HepG2 (cell line): Measurements from ENCODE around the gene AP3D1. TPM values are rescaled to one million over a fixed set of nuclear protein-coding genes. Genes with fewer than 3 reads are reported as not detected.

Experiments used
- CREB1 ChIP-seq, 2 experiments: fragments of 450-650 bp in 1 of 2; IDR thresholded peaks; 2 replicates each; pipeline ENCODE4 v1.6.1; 2016 to 2017; ENCODE audit warnings: control low read depth in 1 of 2, mild to moderate bottlenecking in 1 of 2, missing compliant biosample characterization in 1 of 2, missing genetic modification characterization in 1 of 2
- EZH2 ChIP-seq: conservative IDR thresholded peaks from 2 replicates; pipeline ENCODE4 v1.6.1; 2012; ENCODE audit warnings: mild to moderate bottlenecking, low read depth, low read length, moderate library complexity
- HOXA5 ChIP-seq: sonication (generic); formaldehyde crosslinking; IDR thresholded peaks from 2 replicates; pipeline ENCODE4 v1.4.0; 2020; ENCODE audit warnings: missing genetic modification reagents
- IRF2 ChIP-seq: IDR thresholded peaks from 2 replicates; pipeline ENCODE4 v1.6.1; 2018; ENCODE audit warnings: missing genetic modification reagents, missing compliant biosample characterization
- NKX3-1 ChIP-seq: sonication (generic); formaldehyde crosslinking; IDR thresholded peaks from 2 replicates; pipeline ENCODE4 v1.5.0; 2020; ENCODE audit warnings: missing genetic modification reagents
- NR3C1 ChIP-seq: sonication (generic); formaldehyde crosslinking; IDR thresholded peaks from 2 replicates; pipeline ENCODE4 v1.4.0; 2020; ENCODE audit warnings: missing genetic modification reagents
- TCF7L2 ChIP-seq: IDR thresholded peaks from 2 replicates; pipeline ENCODE4 v1.6.1; 2011; ENCODE audit warnings: mild to moderate bottlenecking, low read depth, low read length, moderate library complexity
- TOPORS ChIP-seq: sonication (generic); formaldehyde crosslinking; IDR thresholded peaks from 2 replicates; pipeline ENCODE4 v1.8.0; 2023; ENCODE audit warnings: mild to moderate bottlenecking, missing genetic modification reagents
- YEATS4 ChIP-seq: sonication (generic); formaldehyde crosslinking; IDR thresholded peaks from 2 replicates; pipeline ENCODE4 v1.4.0; 2020; ENCODE audit warnings: missing genetic modification reagents, borderline replicate concordance
- ZC3H4 ChIP-seq: sonication (generic); formaldehyde crosslinking; IDR thresholded peaks from 2 replicates; pipeline ENCODE4 v1.4.0; 2020; ENCODE audit warnings: missing genetic modification reagents, borderline replicate concordance
- ZNF136 ChIP-seq: sonication (generic); formaldehyde crosslinking; IDR thresholded peaks from 2 replicates; pipeline ENCODE4 v1.8.1; 2022; ENCODE audit warnings: low read depth, mild to moderate bottlenecking, moderate library complexity, missing genetic modification reagents
- ZNF326 ChIP-seq: sonication (generic); formaldehyde crosslinking; IDR thresholded peaks from 2 replicates; pipeline ENCODE4 v1.4.0; 2020; ENCODE audit warnings: missing genetic modification reagents, borderline replicate concordance
- ZNF598 ChIP-seq: sonication (generic); formaldehyde crosslinking; IDR thresholded peaks from 2 replicates; pipeline ENCODE4 v1.5.1; 2020; ENCODE audit warnings: mild to moderate bottlenecking, missing genetic modification reagents, borderline replicate concordance
- polyA plus RNA-seq, 8 experiments: library from polyadenylated mRNA; depleted of rRNA in 3 of 8; stranded (reverse) in 7 of 8; unstranded in 1 of 8; fragments of >200 nt; fragmentation: Illumina TruSeq in 4 of 8; extraction: Trizol in 4 of 8; gene quantifications; 2 replicates each; pipeline versions ENCODE4 v1.2.1 to v1.2.3, GENCODE V29; 2011 to 2016; ENCODE audit warnings: low read depth in 4 of 8, missing spikeins in 1 of 8, mixed read lengths in 1 of 8; ENCODE audit not compliant: insufficient read depth in 1 of 8
- total RNA-seq, 5 experiments: library from RNA; depleted of rRNA; stranded (reverse); fragments of >200 nt; fragmentation: Illumina TruSeq; extraction: Trizol; gene quantifications; 2 replicates each; pipeline ENCODE4 v1.2.3, GENCODE V29; 2016; ENCODE audit warnings: low read depth in 1 of 5
- TF ChIP-seq, protein P1 (sequence below): sonication (generic); formaldehyde crosslinking; IDR thresholded peaks from 2 replicates; pipeline ENCODE4 v1.5.1; 2020; ENCODE audit warnings: mild to moderate bottlenecking, moderate library complexity, missing genetic modification reagents
- TF ChIP-seq, protein P2 (sequence below), 2 experiments: sonication (generic) in 1 of 2; formaldehyde crosslinking in 1 of 2; IDR thresholded peaks; 2 replicates each; pipeline versions ENCODE4 v1.4.0 to v1.6.1; 2016 to 2020; ENCODE audit warnings: borderline replicate concordance in 1 of 2, low read depth in 1 of 2, mild to moderate bottlenecking in 1 of 2, missing genetic modification reagents in 1 of 2
- TF ChIP-seq, protein P3 (sequence below): IDR thresholded peaks from 2 replicates; pipeline ENCODE4 v1.6.1; 2012; ENCODE audit warnings: inconsistent platforms
- TF ChIP-seq, protein P4 (sequence below), 2 experiments: sonication (generic) in 1 of 2; formaldehyde crosslinking in 1 of 2; IDR thresholded peaks; 2 replicates each; pipeline versions ENCODE4 v1.4.0 to v1.6.1; 2018 to 2020; ENCODE audit warnings: missing genetic modification reagents in 2 of 2, borderline replicate concordance in 1 of 2, low read depth in 1 of 2, mild to moderate bottlenecking in 1 of 2, missing biosample characterization in 1 of 2
- TF ChIP-seq, protein P5 (sequence below): sonication (generic); formaldehyde crosslinking; conservative IDR thresholded peaks from 2 replicates; pipeline ENCODE4 v1.8.0; 2022; ENCODE audit warnings: missing genetic modification reagents

Gene AP3D1
- total and polyA plus RNA-seq, 2 of the 13 experiments (the other 11 are each of a cell fraction or from before 2014, with no cell fraction given), result 68.0 to 82.6 TPM

DNA sequence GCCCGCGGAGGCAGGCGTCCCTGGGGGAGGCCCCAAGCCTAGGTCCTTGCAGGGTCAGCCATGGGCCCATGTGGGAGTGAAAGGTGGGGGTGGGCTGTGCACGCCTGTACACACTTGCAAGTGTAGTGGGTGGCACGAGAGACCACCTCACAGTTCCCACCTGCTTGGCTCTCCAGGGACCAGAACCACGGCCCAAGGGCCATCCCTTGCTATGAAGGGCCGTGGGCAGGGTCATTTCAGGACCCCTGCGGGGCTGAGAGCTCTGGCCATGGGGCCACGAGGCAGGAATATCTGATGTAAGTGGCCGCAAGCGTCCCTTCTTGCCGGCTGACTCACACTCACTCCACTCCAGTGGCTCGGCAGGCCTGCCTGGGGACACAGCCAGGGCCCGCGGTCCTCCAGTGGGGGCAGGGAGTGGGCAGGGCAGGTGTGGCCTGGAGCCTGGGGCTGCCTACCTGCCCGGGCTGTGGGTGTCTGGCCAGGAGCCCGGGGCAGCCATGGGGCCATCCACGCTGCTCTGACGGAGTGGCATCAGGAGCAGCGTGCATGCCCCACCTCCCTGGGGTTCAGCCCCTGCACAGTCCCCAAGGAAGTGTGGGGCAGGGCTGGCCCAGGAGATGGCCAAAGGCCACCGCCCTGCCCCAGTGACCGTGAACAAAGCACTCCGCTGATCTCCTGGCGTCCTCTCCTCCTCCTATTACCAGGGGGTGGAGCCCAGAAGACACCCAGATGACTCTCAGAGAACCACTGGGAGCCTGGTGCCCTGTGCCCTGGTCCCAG is 91.8 kb downstream of the AP3D1 start (continued):
- TF ChIP-seq, protein P1, sequence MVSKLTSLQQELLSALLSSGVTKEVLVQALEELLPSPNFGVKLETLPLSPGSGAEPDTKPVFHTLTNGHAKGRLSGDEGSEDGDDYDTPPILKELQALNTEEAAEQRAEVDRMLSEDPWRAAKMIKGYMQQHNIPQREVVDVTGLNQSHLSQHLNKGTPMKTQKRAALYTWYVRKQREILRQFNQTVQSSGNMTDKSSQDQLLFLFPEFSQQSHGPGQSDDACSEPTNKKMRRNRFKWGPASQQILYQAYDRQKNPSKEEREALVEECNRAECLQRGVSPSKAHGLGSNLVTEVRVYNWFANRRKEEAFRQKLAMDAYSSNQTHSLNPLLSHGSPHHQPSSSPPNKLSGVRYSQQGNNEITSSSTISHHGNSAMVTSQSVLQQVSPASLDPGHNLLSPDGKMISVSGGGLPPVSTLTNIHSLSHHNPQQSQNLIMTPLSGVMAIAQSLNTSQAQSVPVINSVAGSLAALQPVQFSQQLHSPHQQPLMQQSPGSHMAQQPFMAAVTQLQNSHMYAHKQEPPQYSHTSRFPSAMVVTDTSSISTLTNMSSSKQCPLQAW, result no peak; the same call in 1 of the 2 replicates
- TF ChIP-seq, protein P2, sequence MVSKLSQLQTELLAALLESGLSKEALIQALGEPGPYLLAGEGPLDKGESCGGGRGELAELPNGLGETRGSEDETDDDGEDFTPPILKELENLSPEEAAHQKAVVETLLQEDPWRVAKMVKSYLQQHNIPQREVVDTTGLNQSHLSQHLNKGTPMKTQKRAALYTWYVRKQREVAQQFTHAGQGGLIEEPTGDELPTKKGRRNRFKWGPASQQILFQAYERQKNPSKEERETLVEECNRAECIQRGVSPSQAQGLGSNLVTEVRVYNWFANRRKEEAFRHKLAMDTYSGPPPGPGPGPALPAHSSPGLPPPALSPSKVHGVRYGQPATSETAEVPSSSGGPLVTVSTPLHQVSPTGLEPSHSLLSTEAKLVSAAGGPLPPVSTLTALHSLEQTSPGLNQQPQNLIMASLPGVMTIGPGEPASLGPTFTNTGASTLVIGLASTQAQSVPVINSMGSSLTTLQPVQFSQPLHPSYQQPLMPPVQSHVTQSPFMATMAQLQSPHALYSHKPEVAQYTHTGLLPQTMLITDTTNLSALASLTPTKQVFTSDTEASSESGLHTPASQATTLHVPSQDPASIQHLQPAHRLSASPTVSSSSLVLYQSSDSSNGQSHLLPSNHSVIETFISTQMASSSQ (IDR thresholded peaks at IDR 0.05; ENCODE audit: low read depth), result no peak; the same call in 1 of the 2 replicates
- TF ChIP-seq, protein P2 (CRISPR knock-in tag; IDR thresholded peaks at IDR 0.05; ENCODE audit: borderline replicate concordance), result peak; percentile 65; the same call in 1 of the 2 replicates
- TF ChIP-seq HOXA5 (CRISPR knock-in tag) (peak; percentile 34), CREB1 (IDR thresholded peaks at IDR 0.05) (no peak), CREB1 (CRISPR knock-in tag; IDR thresholded peaks at IDR 0.05) (no peak), EZH2 (no peak), ZNF136 (CRISPR knock-in tag) (no peak; the same call in 1 of the 2 replicates), NKX3-1 (CRISPR knock-in tag) (0 out of 2 replicates have a peak, but pooled peaks have one; percentile 58), NR3C1 (no peak), YEATS4 (peak; percentile 74), ZNF326 (no peak), TCF7L2 (no peak), ZC3H4 (CRISPR knock-in tag) (no peak; the same call in 1 of the 2 replicates), TOPORS (CRISPR knock-in tag) (no peak), ZNF598 (CRISPR knock-in tag) (no peak), IRF2 (CRISPR knock-in tag) (0 out of 2 replicates have a peak, but pooled peaks have one; percentile 12)
- TF ChIP-seq, protein P3, sequence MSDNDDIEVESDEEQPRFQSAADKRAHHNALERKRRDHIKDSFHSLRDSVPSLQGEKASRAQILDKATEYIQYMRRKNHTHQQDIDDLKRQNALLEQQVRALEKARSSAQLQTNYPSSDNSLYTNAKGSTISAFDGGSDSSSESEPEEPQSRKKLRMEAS, result peak; percentile 81
- TF ChIP-seq, protein P4, sequence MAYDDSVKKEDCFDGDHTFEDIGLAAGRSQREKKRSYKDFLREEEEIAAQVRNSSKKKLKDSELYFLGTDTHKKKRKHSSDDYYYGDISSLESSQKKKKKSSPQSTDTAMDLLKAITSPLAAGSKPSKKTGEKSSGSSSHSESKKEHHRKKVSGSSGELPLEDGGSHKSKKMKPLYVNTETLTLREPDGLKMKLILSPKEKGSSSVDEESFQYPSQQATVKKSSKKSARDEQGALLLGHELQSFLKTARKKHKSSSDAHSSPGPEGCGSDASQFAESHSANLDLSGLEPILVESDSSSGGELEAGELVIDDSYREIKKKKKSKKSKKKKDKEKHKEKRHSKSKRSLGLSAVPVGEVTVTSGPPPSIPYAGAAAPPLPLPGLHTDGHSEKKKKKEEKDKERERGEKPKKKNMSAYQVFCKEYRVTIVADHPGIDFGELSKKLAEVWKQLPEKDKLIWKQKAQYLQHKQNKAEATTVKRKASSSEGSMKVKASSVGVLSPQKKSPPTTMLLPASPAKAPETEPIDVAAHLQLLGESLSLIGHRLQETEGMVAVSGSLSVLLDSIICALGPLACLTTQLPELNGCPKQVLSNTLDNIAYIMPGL (CRISPR knock-in tag; IDR thresholded peaks at IDR 0.05; ENCODE audit: borderline replicate concordance in 1 of 2, low read depth in 1 of 2), result peak; percentile 12 to 57; a peak in 1 of 4 replicates
- TF ChIP-seq, protein P5, sequence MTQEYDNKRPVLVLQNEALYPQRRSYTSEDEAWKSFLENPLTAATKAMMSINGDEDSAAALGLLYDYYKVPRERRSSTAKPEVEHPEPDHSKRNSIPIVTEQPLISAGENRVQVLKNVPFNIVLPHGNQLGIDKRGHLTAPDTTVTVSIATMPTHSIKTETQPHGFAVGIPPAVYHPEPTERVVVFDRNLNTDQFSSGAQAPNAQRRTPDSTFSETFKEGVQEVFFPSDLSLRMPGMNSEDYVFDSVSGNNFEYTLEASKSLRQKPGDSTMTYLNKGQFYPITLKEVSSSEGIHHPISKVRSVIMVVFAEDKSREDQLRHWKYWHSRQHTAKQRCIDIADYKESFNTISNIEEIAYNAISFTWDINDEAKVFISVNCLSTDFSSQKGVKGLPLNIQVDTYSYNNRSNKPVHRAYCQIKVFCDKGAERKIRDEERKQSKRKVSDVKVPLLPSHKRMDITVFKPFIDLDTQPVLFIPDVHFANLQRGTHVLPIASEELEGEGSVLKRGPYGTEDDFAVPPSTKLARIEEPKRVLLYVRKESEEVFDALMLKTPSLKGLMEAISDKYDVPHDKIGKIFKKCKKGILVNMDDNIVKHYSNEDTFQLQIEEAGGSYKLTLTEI, result no peak
